Ovary (tissue), 3 donors: ENCODE data around the gene ZNF598.

Source experiments
- EP300 ChIP-seq: sonication (generic); formaldehyde crosslinking; IDR thresholded peaks from one replicate; pipeline ENCODE4 v1.6.1; 2017; ENCODE audit warnings: antibody characterized with exemption
- POLR2A ChIP-seq: fragments of 450-650 bp; IDR thresholded peaks from one replicate; pipeline ENCODE4 v1.6.1; 2017; ENCODE audit warnings: antibody characterized with exemption, mild to moderate bottlenecking, moderate library complexity
- TF ChIP-seq, protein P1 (sequence below), 3 donors: fragments of 450-650 bp in 2 of 3; fragments of 200-600 bp in 1 of 3; IDR thresholded peaks; one replicate each; pipeline versions ENCODE4 v1.5.1 to v1.8.0; 2016 to 2022; ENCODE audit warnings: antibody characterized with exemption in 3 of 3, mild to moderate bottlenecking in 1 of 3
- donor health status: DM: no; HTN: no; CAD: no.

DNA sequence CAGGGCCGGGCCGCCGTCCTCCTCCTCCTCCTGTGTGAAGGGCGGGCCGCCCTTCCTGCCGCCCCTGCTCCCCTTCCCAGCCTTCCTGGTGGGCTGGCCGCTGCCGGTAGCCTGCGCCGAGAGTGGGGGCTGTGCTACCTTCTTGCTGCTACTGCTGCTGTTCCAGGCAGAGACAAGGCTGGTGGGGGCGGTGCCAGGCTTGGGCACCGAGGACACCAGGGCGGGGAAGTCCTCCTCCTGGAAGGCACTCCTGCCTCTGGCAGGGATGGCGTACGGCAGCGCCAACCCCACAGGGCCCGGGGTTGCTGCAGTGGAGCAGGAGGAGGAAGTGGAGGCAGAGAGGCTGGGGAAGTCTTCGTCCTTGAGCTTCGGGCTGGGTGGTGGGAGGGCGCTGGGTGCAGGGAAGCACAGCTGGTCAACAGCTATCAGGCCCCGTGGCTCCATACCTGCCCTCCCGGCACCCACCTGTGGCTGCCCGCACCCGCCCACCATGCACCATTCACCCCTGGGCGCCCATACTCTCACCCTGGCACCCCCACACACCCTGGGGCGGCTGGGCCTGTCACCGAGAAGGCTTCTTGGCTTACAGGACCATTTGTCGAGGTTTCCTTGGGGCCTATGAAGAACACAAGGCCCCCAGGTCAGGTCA, 9.6 kb downstream of the ZNF598 start:
- TF ChIP-seq, protein P1, sequence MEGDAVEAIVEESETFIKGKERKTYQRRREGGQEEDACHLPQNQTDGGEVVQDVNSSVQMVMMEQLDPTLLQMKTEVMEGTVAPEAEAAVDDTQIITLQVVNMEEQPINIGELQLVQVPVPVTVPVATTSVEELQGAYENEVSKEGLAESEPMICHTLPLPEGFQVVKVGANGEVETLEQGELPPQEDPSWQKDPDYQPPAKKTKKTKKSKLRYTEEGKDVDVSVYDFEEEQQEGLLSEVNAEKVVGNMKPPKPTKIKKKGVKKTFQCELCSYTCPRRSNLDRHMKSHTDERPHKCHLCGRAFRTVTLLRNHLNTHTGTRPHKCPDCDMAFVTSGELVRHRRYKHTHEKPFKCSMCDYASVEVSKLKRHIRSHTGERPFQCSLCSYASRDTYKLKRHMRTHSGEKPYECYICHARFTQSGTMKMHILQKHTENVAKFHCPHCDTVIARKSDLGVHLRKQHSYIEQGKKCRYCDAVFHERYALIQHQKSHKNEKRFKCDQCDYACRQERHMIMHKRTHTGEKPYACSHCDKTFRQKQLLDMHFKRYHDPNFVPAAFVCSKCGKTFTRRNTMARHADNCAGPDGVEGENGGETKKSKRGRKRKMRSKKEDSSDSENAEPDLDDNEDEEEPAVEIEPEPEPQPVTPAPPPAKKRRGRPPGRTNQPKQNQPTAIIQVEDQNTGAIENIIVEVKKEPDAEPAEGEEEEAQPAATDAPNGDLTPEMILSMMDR (IDR thresholded peaks at IDR 0.05), result no peak
- no peak for TF ChIP-seq POLR2A
- TF ChIP-seq EP300, result no peak
